ENCODE data around the gene NUBP1.

The NUBP1 gene

GRCh38 chr16:10760858-10761257 is 17.2 kb downstream of the NUBP1 start:
- no peak overlapping the region for H3K14ac ChIP-seq (ENCODE audit: low read length)
- H3K79me2 ChIP-seq (ENCODE audit: control insufficient read depth, insufficient read depth, low read length, poor library complexity): no peaks in the 10 kb centered on the region
- no peak overlapping the region for H4K12ac ChIP-seq (ENCODE audit: low read depth, low read length)
- H2BK12ac ChIP-seq (ENCODE audit: low read length): no peak overlapping the region
- no peak overlapping the region for H3K9ac ChIP-seq (ENCODE audit: low read length)
- WGBS (ENCODE audit: extremely low coverage, insufficient coverage, insufficient read length): no CpG with 5 or more reads among the region's 3 CpGs
- no peak overlapping the region for H3K23ac ChIP-seq (ENCODE audit: low read length)
- peaks cover 41 to 53% of the 10 kb centered on the region in 2 experiments for H3K36me3 ChIP-seq (ENCODE audit: control insufficient read depth in 1 of 2, insufficient read depth in 2 of 2, low read length in 2 of 2)
- no peak overlapping the region for H4K91ac ChIP-seq (ENCODE audit: low read depth, low read length)
- H2AFZ ChIP-seq (ENCODE audit: insufficient read depth, low read length, poor library complexity): no peak overlapping the region
- no peak overlapping the region for H2BK5ac ChIP-seq (ENCODE audit: low read depth, low read length, poor library complexity)
- no peak overlapping the region for H4K8ac ChIP-seq (ENCODE audit: low read depth, low read length)
- H3K27me3 ChIP-seq (ENCODE audit: insufficient read depth, low read length): no peaks in the 10 kb centered on the region
- no peak overlapping the region for H3K4me2 ChIP-seq (ENCODE audit: low read length)
- H3K4me3 ChIP-seq (ENCODE audit: low read depth, low read length): no peak overlapping the region
- peaks cover 5% of the 10 kb centered on the region for H3K9me3 ChIP-seq (ENCODE audit: insufficient read depth, low read depth, low read length)
- no peak overlapping the region for H2BK120ac ChIP-seq (ENCODE audit: insufficient read depth, low read length, poor library complexity)
- no peaks in the 10 kb centered on the region for H3K79me1 ChIP-seq (ENCODE audit: low read length)
- H3K27ac ChIP-seq (ENCODE audit: low read depth, low read length): no peak overlapping the region
- H3K4ac ChIP-seq (ENCODE audit: low read depth, low read length): no peak overlapping the region
- H2AK5ac ChIP-seq (ENCODE audit: low read length): no peak overlapping the region
- no peak for DNase-seq
- no peak overlapping the region for H3K18ac ChIP-seq (ENCODE audit: low read length)
- no peaks in the 10 kb centered on the region for H3K4me1 ChIP-seq (ENCODE audit: control insufficient read depth in 1 of 2, insufficient read depth in 2 of 2, low read length in 2 of 2)

- Histone ChIP-seq H3K36me3 (ENCODE audit: control insufficient read depth in 1 of 2, insufficient read depth in 2 of 2, low read length in 2 of 2) (peaks cover 41 to 54% of the 10 kb centered on the region in 2 experiments), H3K4me1 (ENCODE audit: control insufficient read depth in 1 of 2, insufficient read depth in 2 of 2, low read length in 2 of 2) (no peaks in the 10 kb centered on the region), H3K14ac (ENCODE audit: low read length) (no peak overlapping the region), H3K79me2 (ENCODE audit: control insufficient read depth, insufficient read depth, low read length, poor library complexity) (no peaks in the 10 kb centered on the region), H3K27ac (ENCODE audit: low read depth, low read length) (no peak overlapping the region), H3K18ac (ENCODE audit: low read length) (no peak overlapping the region), H3K9ac (ENCODE audit: low read length) (no peak overlapping the region), H2AFZ (ENCODE audit: insufficient read depth, low read length, poor library complexity) (no peak overlapping the region), H4K12ac (ENCODE audit: low read depth, low read length) (no peak overlapping the region), H2BK5ac (ENCODE audit: low read depth, low read length, poor library complexity) (no peak overlapping the region), H3K4ac (ENCODE audit: low read depth, low read length) (no peak overlapping the region), H3K23ac (ENCODE audit: low read length) (no peak overlapping the region), H2AK5ac (ENCODE audit: low read length) (no peak overlapping the region), H3K79me1 (ENCODE audit: low read length) (no peaks in the 10 kb centered on the region), H2BK120ac (ENCODE audit: insufficient read depth, low read length, poor library complexity) (no peak overlapping the region), H3K4me3 (ENCODE audit: low read depth, low read length) (no peak overlapping the region), H3K9me3 (ENCODE audit: insufficient read depth, low read depth, low read length) (peaks cover 6% of the 10 kb centered on the region), H2BK12ac (ENCODE audit: low read length) (no peak overlapping the region), H3K4me2 (ENCODE audit: low read length) (no peak overlapping the region), H4K91ac (ENCODE audit: low read depth, low read length) (no peak overlapping the region), H3K27me3 (ENCODE audit: insufficient read depth, low read length) (no peaks in the 10 kb centered on the region), H4K8ac (ENCODE audit: low read depth, low read length) (no peak overlapping the region)
- WGBS (ENCODE audit: extremely low coverage, insufficient coverage, insufficient read length): no CpG with 5 or more reads among the region's 8 CpGs
- no peak for DNase-seq
Observed at GRCh38 chr16:10761373-10761772, 17.7 kb downstream of the NUBP1 start.

- Histone ChIP-seq H3K9ac (ENCODE audit: low read length) (no peak overlapping the region), H3K4ac (ENCODE audit: low read depth, low read length) (no peak overlapping the region), H4K8ac (ENCODE audit: low read depth, low read length) (no peak overlapping the region), H3K79me2 (ENCODE audit: control insufficient read depth, insufficient read depth, low read length, poor library complexity) (no peaks in the 10 kb centered on the region), H2AFZ (ENCODE audit: insufficient read depth, low read length, poor library complexity) (no peak overlapping the region), H2BK5ac (ENCODE audit: low read depth, low read length, poor library complexity) (no peak overlapping the region), H3K4me2 (ENCODE audit: low read length) (no peak overlapping the region), H2BK120ac (ENCODE audit: insufficient read depth, low read length, poor library complexity) (no peak overlapping the region), H3K4me1 (ENCODE audit: control insufficient read depth in 1 of 2, insufficient read depth in 2 of 2, low read length in 2 of 2) (peaks cover 4 to 7% of the 10 kb centered on the region in 2 experiments), H3K79me1 (ENCODE audit: low read length) (no peaks in the 10 kb centered on the region), H3K23ac (ENCODE audit: low read length) (no peak overlapping the region), H3K27me3 (ENCODE audit: insufficient read depth, low read length) (no peaks in the 10 kb centered on the region), H3K9me3 (ENCODE audit: insufficient read depth, low read depth, low read length) (peaks cover 6% of the 10 kb centered on the region), H3K36me3 (ENCODE audit: control insufficient read depth in 1 of 2, insufficient read depth in 2 of 2, low read length in 2 of 2) (peaks cover 41 to 54% of the 10 kb centered on the region in 2 experiments), H4K91ac (ENCODE audit: low read depth, low read length) (no peak overlapping the region), H3K4me3 (ENCODE audit: low read depth, low read length) (no peak overlapping the region), H4K12ac (ENCODE audit: low read depth, low read length) (no peak overlapping the region), H3K14ac (ENCODE audit: low read length) (no peak overlapping the region), H3K27ac (ENCODE audit: low read depth, low read length) (no peak overlapping the region), H2BK12ac (ENCODE audit: low read length) (no peak overlapping the region), H2AK5ac (ENCODE audit: low read length) (no peak overlapping the region), H3K18ac (ENCODE audit: low read length) (no peak overlapping the region)
- no peak for DNase-seq
- no CpG with 5 or more reads among the region's 35 CpGs for WGBS (ENCODE audit: extremely low coverage, insufficient coverage, insufficient read length)
Observed at GRCh38 chr16:10762336-10763016, 18.8 kb downstream of the NUBP1 start.

DNA sequence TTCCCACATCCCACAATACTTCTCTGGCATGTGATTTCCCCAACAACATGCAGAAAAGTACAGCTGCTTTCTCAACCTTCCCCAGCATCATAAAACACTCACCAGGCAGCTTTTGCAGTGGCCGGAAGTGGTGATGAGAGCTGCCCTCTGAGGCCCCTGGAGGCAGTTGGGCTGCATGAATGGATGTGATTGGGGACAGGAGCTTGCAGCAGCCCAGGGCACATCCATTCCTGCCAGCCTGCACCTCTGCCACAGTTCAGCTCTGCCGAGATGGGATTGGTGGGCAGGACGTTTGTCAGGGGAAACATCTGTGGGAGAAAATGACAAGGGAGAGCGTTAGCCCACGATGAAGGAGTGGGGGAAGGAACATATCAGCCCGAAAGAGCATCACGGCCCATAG is 19.8 kb downstream of the NUBP1 start:
- Histone ChIP-seq H3K9ac (ENCODE audit: low read length) (no peak overlapping the region), H3K79me1 (ENCODE audit: low read length) (no peaks in the 10 kb centered on the region), H2BK120ac (ENCODE audit: insufficient read depth, low read length, poor library complexity) (no peak overlapping the region), H4K8ac (ENCODE audit: low read depth, low read length) (no peak overlapping the region), H3K4ac (ENCODE audit: low read depth, low read length) (no peak overlapping the region), H3K4me1 (ENCODE audit: control insufficient read depth in 1 of 2, insufficient read depth in 2 of 2, low read length in 2 of 2) (peaks cover 4 to 7% of the 10 kb centered on the region in 2 experiments), H2AFZ (ENCODE audit: insufficient read depth, low read length, poor library complexity) (no peak overlapping the region), H2BK5ac (ENCODE audit: low read depth, low read length, poor library complexity) (no peak overlapping the region), H3K27ac (ENCODE audit: low read depth, low read length) (no peak overlapping the region), H3K4me3 (ENCODE audit: low read depth, low read length) (no peak overlapping the region), H4K91ac (ENCODE audit: low read depth, low read length) (no peak overlapping the region), H3K27me3 (ENCODE audit: insufficient read depth, low read length) (no peaks in the 10 kb centered on the region), H3K18ac (ENCODE audit: low read length) (no peak overlapping the region), H3K9me3 (ENCODE audit: insufficient read depth, low read depth, low read length) (peaks cover 6% of the 10 kb centered on the region), H3K36me3 (ENCODE audit: control insufficient read depth in 1 of 2, insufficient read depth in 2 of 2, low read length in 2 of 2) (peaks cover 36 to 46% of the 10 kb centered on the region in 2 experiments), H3K79me2 (ENCODE audit: control insufficient read depth, insufficient read depth, low read length, poor library complexity) (no peaks in the 10 kb centered on the region), H4K12ac (ENCODE audit: low read depth, low read length) (no peak overlapping the region), H2AK5ac (ENCODE audit: low read length) (no peak overlapping the region), H3K14ac (ENCODE audit: low read length) (no peak overlapping the region), H3K4me2 (ENCODE audit: low read length) (no peak overlapping the region), H3K23ac (ENCODE audit: low read length) (no peak overlapping the region), H2BK12ac (ENCODE audit: low read length) (no peak overlapping the region)
- WGBS (ENCODE audit: extremely low coverage, insufficient coverage, insufficient read length): no CpG with 5 or more reads among the region's 7 CpGs
- DNase-seq: no peak

All from trophoblast cell (in vitro differentiated cells and primary cell).